Stimulated activated CD4-positive, alpha-beta T cell treated with anti-CD3 and anti-CD28 coated beads, Interleukin-2, amount 100 ng/mL, for 4 hours (primary cell): ENCODE measurements around the gene MECR.

ENCODE experiments used
- DNase-seq: peaks from one replicate; pipeline ENCODE4 v3.0.0-alpha.2; 2020; ENCODE audit warnings: low read depth

The MECR gene

GRCh38 chr1:29202053-29202452 lies 28.7 kb downstream of the MECR start:
- DNase-seq: no peak

GRCh38 chr1:29201595-29202051 lies 29.1 kb downstream of the MECR start:
- no peak for DNase-seq

GRCh38 chr1:29200906-29201594 lies 29.7 kb downstream of the MECR start:
- no peak for DNase-seq

- no peak for DNase-seq
Measured at GRCh38 chr1:29197993-29198392, 32.7 kb downstream of the MECR start.

GRCh38 chr1:29197590-29197924 lies 33.2 kb downstream of the MECR start:
- peak; percentile 15 for DNase-seq

GRCh38 chr1:29196863-29197589 lies 33.7 kb downstream of the MECR start:
- DNase-seq: no peak

- no peak for DNase-seq
Measured at GRCh38 chr1:29195881-29196291, 34.8 kb downstream of the MECR start.

- DNase-seq: no peak
Measured at GRCh38 chr1:29193879-29194455, 36.8 kb downstream of the MECR start.

GRCh38 chr1:29190718-29191117 lies 40.0 kb downstream of the MECR start:
- no peak for DNase-seq

GRCh38 chr1:29186707-29187106 lies 44.0 kb downstream of the MECR start:
- DNase-seq: no peak

- no peak for DNase-seq
Measured at GRCh38 chr1:29186252-29186651, 44.5 kb downstream of the MECR start.

GRCh38 chr1:29183287-29183686 lies 47.4 kb downstream of the MECR start:
- no peak for DNase-seq

GRCh38 chr1:29181413-29182225 lies 49.1 kb downstream of the MECR start, which contains the start of gene SRSF4:
SRSF4 (minus strand) TSS chr1:29181900; CDS start chr1:29181752, 148 bp downstream.
- peak; percentile 98 for DNase-seq

- no peak for DNase-seq
Measured at GRCh38 chr1:29180497-29181412, 50.0 kb downstream of the MECR start.

GRCh38 chr1:29179641-29180184 lies 51.0 kb downstream of the MECR start:
- no peak for DNase-seq

- DNase-seq: no peak
Measured at GRCh38 chr1:29177022-29177705, 53.6 kb downstream of the MECR start.

- DNase-seq: no peak
Measured at GRCh38 chr1:29176576-29176975, 54.2 kb downstream of the MECR start.

- DNase-seq: no peak
Measured at GRCh38 chr1:29172415-29172939, 58.3 kb downstream of the MECR start.

GRCh38 chr1:29171521-29171920 lies 59.2 kb downstream of the MECR start:
- no peak for DNase-seq

- DNase-seq: no peak
Measured at GRCh38 chr1:29171089-29171488, 59.6 kb downstream of the MECR start.
